Activated CD8-positive, alpha-beta memory T cell treated with anti-CD3 and anti-CD28 coated beads for 48 hours (primary cell): Measurements from ENCODE around the gene ST6GALNAC2.

Experiments
- DNase-seq, 3 experiments: peaks; one replicate each; pipeline ENCODE4 v3.0.0-alpha.2; 2020; ENCODE audit warnings: low read depth in 2 of 3, low spot score in 2 of 3

The ST6GALNAC2 gene

GRCh38 chr17:76556765-76557367 lies 28.8 kb downstream of the ST6GALNAC2 start:
- DNase-seq: no peak

DNA sequence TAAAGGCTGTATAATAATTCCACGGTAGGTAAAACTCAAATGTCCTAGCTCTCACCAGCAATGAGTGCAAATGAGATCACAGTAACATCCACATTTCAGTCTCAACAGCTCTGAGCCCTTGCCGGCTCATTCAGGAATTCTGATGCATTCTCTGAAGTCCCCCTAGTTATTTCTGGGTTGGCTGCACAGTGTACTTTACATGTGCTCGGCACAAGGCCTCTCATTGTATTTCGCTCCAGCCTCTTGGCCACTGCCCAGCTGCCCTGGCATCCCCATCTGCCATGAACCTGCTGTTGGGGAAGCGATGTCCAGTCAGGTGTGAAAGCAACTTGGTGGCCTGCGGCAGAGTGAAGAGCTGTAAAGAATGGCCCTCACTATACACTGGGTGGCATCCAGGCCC lies 31.5 kb downstream of the ST6GALNAC2 start:
- DNase-seq: no peak

GRCh38 chr17:76553178-76553908 lies 32.3 kb downstream of the ST6GALNAC2 start:
- DNase-seq: no peak

DNA sequence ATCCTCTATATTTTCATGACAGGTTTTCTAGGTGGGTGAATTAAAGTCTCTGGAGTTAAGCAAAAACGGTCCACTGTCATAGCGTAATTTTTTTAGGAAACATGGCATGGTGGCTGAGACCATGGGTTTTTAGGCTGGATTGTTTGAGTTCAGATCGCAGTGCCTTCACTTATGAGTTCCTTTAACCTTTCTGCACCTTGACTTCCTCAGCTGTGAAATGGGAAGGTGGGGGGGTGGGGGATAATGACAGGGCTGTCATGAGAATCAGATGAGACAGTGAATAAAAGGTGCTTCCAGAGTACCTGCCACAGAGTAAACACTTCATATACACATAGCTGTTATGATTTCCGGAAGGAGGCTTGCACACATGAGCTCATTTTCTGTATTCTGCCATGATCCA lies 34.0 kb downstream of the ST6GALNAC2 start:
- no peak for DNase-seq

DNA sequence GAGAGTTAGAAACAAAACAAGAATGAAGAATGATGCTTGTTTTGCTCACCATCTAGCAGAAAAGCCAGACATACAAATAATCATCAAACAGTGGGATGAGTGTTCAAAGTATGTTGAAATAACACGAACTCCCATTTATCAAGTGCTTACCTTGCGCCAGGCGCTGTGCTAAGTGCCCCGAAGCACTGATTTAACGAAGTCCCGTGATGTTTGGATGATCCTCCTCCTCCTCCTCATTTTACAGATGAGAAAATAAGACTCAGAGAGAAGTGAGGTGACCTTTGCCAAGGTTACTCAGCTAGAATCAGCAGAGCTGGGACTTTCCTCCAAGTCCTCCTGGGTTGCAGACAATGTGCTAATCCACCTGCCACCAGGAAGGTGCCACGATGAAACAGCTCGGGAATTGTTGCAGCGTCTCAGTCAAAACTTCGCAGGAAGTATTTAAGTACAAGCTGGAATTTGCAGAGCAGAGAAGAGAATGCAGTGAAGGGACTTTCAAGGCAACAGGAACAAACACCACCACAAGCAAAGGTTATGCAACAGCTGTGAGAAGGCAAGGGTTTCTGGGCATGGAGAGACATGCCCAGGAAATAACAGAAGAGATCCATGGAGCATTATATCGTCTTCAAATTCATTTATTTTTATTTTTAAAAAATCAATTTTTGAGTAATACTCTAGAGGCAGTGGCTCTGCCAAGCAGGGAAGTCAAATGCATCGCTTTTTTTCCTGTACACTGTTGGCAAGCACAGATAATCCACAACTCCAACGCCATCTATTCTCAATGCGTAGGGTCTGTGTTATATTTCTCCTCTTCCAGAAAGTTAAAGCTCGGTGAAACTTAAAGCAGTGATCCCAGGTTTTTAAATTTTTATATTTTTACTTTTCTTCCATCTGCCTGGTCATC lies 34.7 kb downstream of the ST6GALNAC2 start:
- DNase-seq: no peak

- DNase-seq: no peak
Measured at GRCh38 chr17:76549539-76549938, 36.1 kb downstream of the ST6GALNAC2 start.

GRCh38 chr17:76549215-76549518 lies 36.5 kb downstream of the ST6GALNAC2 start:
- no peak for DNase-seq

DNA sequence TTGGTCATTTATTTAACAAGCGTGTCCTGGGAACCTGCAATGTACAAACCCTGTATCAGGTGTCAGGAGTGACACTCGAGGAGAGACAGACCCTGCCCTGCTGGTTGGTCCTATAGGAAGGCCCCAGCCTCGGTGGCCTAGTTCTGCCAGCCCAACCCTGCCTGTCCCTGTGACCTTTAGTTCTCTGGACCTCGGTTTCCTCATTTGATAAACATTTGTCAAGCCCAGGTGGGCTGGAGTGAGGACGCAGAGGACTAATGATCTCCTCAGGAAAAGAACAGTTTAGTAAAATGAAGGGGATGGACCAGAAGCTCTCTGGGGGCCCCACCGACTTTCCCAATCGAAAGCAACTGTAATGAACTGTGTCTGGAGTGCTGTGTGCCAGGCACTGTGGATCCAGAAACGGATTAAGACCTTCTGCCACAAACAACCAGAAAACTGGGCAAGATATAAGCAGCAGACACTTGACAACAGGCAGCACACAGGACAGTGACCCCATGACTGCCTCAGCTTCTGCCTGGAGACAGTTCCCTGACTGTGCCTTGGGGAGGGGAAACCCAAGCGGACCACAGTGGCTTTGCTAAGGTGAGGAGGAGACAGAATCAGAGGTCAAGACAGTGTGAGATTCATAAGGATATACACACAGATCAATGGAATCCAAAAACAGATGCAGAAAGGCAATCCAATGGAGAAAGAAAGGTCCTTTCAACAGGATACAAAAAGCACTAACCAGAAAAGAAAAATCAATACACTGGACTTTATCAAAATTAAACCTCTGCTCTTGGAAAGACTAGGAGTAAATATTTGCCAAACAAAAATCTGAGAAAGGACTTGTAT lies 37.1 kb downstream of the ST6GALNAC2 start:
- no peak for DNase-seq

DNA sequence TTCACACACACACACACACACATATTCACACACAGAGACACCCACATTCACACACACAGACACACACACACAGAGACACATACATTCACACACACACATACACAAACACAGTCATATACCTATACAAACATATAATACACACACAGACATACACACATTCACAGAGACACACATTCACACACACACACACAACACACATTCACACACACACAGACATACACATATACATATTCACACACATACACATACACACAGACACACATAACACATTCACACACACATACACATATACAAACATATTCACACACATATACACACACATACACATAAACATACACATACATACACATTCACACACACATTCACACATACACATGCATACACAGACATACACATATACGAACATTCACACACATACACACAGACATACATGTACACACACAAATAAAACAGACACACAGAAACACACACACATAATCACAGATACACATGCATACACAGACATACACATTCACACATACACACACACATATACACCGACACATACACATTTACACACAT lies 37.9 kb downstream of the ST6GALNAC2 start:
- no peak for DNase-seq

DNA sequence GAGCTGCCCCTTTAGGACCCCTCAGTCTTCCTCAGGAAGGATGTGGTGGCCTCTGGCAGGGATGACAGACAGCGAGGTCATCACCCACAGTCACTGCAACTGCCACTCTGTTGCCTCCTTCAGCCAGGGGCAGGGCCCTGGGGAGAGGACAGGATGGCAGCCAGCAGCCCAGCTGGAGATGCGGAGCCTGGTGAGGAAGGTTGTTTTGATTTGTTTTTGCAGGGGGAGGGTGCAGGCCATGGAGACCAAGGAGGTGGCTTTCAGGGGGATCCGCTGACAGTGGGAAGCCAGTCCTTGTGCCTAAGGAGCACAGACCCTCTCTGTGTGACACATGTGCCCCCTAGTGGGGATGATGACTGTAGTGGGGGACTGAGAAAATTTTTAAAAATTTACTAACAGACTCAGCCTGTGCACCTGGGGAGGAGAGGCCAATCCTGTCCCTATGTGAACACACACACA lies 38.4 kb downstream of the ST6GALNAC2 start:
- no peak for DNase-seq

DNA sequence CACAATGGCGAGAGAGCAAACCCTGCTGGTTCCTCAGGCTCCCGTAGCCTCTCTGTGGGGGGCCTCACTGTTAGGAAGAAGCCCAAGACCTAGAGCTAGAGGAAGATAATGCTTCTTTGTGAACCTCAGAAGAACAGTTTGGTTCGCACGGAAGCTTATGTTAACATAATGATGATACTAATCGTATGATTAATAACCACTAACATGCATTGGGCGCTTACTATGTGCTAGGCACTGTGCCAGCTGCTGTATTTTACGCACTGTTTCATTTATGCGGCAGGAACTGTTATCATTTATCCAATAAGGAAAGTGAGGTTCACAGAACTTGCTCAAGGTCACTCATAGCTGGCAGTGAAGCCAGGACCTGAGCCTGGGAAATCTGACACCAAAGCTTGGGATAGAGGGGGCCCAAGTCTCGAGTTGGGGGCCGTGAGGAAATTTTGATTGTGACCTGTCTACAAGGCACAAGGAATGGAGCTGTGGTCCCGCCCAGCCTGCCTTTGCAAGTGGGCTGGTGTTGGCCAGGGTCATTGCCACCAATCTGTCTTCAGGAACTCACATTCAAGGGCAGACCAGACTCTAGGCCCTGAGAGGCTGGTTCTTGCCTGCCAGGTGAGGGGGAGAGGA lies 39.0 kb downstream of the ST6GALNAC2 start:
- DNase-seq: no peak

DNA sequence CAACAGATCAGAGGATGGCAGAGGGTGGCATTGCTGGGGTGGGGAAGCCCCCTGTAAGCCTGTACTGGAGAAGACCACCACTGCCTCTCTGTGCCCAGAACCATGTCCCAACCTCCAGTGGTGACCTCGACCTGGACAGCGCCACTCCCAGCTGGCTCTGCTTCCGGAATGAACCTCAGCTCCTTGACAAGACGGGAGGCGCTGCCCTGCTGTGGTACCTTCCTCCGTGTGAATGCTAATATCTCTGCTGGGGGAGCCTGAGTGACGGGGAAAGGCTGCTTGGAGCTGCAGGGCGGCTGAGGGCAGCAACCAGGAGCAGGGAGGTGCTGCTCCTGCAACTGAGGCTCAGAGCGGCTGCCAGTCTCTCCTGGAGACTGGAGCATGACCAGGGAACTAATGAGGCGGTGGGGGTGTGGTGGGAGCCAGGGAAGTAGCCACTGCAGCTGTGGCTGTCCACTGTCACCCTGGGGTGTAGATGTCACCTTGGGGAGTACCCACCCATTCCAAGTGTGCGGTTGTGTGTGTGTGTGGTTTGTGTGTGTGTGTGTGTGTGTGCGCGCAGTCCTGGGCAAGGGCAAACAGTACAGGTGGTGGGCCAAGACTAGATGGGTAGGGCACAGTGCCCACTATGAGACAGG lies 39.6 kb downstream of the ST6GALNAC2 start:
- DNase-seq: no peak

DNA sequence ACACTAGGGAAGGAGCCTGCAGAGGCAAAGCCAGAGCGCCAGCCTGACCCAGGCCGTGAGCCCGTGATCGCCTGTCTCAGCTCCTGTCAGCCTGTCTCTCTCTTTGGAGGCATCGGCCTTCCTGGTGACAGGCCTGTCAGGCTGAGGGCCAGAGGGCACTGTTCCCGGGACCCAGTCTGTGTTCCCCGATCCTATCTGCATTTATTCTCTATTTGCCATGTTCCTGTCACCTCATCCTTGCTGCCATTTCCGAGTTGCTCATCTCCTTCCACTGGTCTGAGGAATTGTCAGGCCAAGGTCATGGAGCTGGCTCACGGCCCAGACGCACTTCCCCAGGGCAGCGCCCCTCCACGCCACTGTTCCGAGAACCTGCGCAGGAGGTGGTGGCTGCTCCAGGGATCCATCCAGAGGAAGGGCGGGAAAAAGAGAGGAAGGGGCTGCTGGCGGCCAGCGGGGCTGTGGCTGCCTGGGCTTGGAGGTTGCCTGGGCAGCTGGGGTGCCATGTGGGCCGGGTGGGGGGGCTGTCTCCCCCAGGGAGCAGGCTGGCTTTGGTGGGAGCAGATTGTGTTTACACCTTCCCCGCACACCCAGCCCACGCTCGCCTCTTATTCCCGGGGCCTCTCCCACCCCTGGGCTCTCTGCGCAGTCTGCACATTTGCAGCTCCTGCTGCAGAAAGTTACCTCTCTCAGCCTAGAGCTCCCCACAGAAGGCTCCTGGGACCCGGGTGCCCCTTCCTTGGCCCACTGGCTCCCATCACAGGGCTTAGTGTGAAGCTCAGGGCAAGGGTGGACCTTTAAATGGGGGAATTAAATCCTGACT lies 40.9 kb downstream of the ST6GALNAC2 start:
- DNase-seq: no peak

DNA sequence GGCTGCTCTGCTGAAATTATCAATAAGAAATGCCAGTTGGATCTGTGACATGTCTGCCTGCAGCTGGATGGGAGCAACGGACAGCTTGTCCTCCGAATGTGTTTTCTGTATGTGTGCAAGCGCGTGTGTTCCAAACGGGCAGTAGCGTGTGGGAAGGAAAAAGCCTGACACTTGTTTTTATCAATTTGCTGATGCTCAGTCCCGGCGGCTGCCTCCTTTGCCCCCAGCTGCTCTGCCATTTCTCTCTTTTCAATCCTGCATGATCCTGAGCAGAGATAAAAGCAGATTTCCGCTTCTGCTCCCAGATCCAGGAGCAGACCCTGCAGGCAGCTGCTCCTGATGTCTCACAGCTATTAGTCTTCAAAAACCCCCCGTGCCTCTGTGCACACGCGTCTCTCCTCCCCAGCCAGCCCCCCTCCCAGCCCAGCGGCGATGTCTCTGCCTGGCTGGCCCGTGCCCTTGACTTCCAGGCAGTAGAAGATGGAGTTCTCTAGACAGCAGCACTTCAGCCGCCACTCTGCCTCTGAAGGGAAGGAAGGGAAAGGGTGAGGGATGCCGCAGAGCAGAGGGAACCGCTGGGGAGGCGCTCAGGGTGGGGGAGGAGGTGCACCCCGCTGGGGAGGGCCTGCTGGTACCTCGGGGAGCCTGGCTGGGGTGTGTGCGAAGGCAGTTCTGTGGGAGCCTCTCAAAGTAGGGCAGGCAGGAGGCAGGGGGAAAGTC lies 41.7 kb downstream of the ST6GALNAC2 start:
- no peak for DNase-seq

DNA sequence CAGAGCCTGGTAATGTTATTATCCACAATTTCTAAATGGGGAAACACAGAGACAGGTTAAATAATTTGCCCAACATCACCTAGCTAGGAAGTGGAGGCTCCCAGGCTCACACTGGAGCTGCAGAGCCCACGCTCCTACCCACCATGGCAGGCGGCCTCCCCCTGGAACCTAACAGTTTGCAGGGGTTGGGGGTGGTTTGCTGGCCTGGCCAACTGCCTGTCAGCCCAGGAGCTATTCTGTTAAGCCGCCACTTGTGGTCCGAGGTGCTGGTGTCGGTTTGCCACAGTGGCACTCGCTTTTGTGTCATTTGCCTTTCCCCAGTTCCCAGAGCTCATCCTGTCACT lies 42.2 kb downstream of the ST6GALNAC2 start:
- no peak for DNase-seq

- DNase-seq: no peak
Measured at GRCh38 chr17:76542984-76543383, 42.7 kb downstream of the ST6GALNAC2 start.

- DNase-seq: no peak
Measured at GRCh38 chr17:76542566-76542971, 43.1 kb downstream of the ST6GALNAC2 start.

DNA sequence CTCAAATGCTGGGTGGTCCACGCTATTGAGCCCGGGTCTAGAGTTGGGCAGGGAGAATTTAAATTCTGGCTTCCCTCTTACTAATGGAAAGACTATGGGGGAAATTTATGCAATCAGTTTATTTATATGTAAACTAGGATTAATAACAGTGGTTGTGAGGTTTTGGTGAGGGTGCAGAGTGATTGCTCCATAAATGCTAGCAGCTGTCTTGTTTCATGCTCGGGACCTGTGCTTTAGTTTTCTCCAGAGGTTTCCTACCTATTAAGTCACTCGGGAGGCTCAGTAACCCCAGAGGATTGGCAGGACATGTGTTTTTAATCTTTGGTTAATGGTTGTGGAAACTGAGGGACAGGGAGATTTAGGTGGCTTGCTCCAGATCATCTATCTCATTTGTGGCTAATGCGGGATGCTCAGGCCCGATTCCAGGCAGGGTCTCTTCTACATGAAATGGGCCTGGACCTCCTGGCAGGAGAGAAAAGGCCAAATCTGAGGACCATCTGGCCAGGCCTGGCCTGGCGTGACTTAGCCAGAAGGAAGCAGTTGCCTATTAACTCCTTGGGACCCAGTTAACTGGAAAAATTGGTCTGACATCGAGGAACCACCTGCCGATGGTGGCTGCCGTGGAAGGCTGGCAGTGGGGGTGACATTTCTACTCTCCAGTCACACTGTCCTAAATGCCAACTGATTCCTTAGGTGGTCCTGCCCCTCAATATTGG lies 43.8 kb downstream of the ST6GALNAC2 start:
- DNase-seq: no peak
